SK-N-MC (cell line): ENCODE data around the gene SUGT1.

Experiments used
- EZH2 ChIP-seq: fragments of 200-600 bp; sonication (generic); IDR thresholded peaks from one replicate; pipeline ENCODE4 v1.6.1; 2017; ENCODE audit warnings: antibody characterized with exemption
- POLR2AphosphoS5 ChIP-seq: IDR thresholded peaks from 2 replicates; pipeline ENCODE4 v1.6.1; 2012; ENCODE audit warnings: mild to moderate bottlenecking, low read depth, low read length, borderline replicate concordance

DNA sequence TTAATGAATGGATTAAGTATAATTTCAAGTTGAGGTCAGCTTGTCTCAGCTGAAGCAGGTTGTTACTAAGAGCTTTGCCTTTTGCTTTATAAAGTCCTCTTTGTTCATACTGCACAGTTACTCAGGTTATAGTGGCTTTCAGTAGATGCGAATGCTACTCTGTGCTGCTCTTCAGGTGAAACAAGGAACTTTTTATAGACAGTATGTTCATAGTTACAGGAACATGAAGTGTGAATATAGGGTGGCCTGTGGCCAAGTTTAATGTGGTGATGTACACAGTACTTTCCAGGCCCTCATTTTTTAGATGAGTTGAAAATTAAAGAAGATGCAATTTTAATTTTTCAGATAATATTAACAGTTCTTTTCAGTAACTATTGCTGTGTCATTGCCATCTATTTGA, 20.8 kb downstream of the SUGT1 start:
- TF ChIP-seq POLR2AphosphoS5 (no peak), EZH2 (no peak)
